Epithelial cell of esophagus (primary cell): Measurements from ENCODE around the gene LEKR1.

Source experiments
- DNase-seq: peaks from one replicate; pipeline ENCODE4 v3.0.0; 2010; ENCODE audit warnings: low read depth
- H3K4me3 ChIP-seq: 2 replicates; pipeline ENCODE4 v1.5.1; 2011; ENCODE audit warnings: mild to moderate bottlenecking, low read length, control low read depth
- CTCF ChIP-seq: IDR thresholded peaks from 2 replicates; pipeline ENCODE4 v1.5.1; 2011; ENCODE audit warnings: low read depth, mild to moderate bottlenecking, low read length, control low read depth, inconsistent platforms; ENCODE audit not compliant: insufficient read depth; ENCODE audit errors: missing control alignments

The LEKR1 gene

GRCh38 chr3:157091083-157091833, 265.1 kb downstream of the LEKR1 start:
- no peak for DNase-seq
- TF ChIP-seq CTCF = no peak
- H3K4me3 ChIP-seq = no peak overlapping the region

GRCh38 chr3:157092230-157092629, 266.1 kb downstream of the LEKR1 start:
- no peak overlapping the region for H3K4me3 ChIP-seq
- TF ChIP-seq CTCF = no peak
- no peak for DNase-seq

GRCh38 chr3:157093096-157093495, 266.9 kb downstream of the LEKR1 start:
- H3K4me3 ChIP-seq = no peak overlapping the region
- TF ChIP-seq CTCF = no peak
- DNase-seq = no peak

GRCh38 chr3:157094301-157094700, 268.1 kb downstream of the LEKR1 start:
- peak; percentile 34 for DNase-seq
- no peak for TF ChIP-seq CTCF
- H3K4me3 ChIP-seq = no peak overlapping the region

- no peak for TF ChIP-seq CTCF
- DNase-seq = peak; percentile 21
- H3K4me3 ChIP-seq = no peak overlapping the region
Observed at GRCh38 chr3:157094751-157095480, 268.8 kb downstream of the LEKR1 start.
